HG02642 (cell line): ENCODE results near the gene SUPT20H.
"Not testable (repeated sequence)": the region's sequence is repeated elsewhere in the genome, so short reads cannot be mapped to it uniquely, and the experiment has no call there.

Experiments
- ATAC-seq: cut with Tn5 transposase; IDR thresholded peaks from one replicate; pipeline ENCODE4 v1.9.1; 2021; ENCODE audit warnings: mild to moderate bottlenecking; ENCODE audit not compliant: unreplicated experiment, poor library complexity

The SUPT20H gene

GRCh38 chr13:37070145-37070695 lies 10.7 kb upstream of the SUPT20H start:
- ATAC-seq: no peak

- ATAC-seq: no peak
These were observed 10.2 kb upstream of the SUPT20H start for GRCh38 chr13:37069597-37070103.

DNA sequence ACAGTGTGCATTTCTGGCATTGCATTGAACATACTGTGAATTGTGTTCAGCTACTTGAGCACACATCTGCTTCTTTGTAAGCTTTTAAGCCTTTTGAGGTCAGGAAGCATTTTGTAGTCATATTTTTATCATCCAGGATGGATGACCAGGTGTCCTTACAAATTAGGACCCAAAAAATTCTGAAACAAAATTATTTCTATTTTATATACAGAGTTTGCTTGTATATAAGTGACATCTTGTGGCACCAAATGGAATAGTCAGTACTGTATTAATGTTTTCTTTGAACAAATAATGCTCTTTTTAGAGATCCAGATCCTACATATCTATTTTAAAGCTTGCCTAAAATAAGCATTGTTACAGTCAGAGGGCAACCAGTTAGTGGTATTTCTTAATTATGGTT lies 9.5 kb upstream of the SUPT20H start:
- no peak for ATAC-seq

- ATAC-seq: peak; percentile 52
These were observed 8.4 kb upstream of the SUPT20H start for GRCh38 chr13:37067874-37068273.

DNA sequence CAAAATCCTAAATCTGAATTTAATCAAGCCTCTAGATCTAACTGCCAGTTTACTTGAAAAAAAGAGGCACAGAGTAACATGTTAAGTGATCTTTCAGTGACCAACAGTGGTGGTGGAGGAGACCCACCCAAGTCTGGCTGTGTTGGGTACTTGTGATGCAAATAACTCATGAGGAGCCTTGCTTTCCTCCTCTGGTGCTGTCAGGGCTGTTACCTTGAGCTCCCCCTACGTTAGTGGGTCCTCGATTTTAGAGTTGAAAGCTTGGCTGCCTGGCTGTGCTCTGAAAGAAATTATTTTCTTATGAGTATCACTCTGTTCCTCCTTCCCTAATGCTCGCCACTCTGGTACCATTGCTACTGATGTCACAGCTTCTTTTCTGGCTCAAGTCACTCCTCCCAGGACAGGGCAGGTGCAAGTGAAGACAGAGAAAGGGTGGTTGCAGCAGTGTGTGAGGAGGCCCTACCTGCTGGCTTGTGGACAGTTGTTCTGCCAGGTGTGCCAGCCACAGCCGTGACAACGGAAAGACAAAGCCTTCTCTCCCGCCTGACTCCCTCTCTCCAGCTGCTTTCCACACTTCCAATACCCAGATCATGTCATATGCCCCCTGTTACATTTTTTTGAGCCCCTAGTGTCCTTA lies 6.5 kb upstream of the SUPT20H start:
- ATAC-seq: no peak

DNA sequence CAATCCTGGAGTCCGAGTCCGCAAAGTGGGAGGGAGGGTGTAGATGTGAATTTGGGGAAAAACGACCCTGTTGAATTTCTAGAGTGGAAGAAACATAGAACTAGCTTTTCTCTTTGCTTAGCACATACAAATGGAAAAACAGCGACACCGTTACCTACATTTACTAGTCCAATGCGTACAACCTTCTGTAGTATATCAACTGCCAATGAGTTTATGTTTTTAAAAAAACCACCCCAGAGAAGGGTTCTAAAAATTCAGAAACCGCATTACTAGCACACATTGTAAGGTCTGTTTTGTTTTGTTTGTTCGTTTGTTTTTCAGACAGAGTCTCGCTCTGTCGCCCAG lies 332 bp upstream of the SUPT20H start:
- no peak for ATAC-seq

DNA sequence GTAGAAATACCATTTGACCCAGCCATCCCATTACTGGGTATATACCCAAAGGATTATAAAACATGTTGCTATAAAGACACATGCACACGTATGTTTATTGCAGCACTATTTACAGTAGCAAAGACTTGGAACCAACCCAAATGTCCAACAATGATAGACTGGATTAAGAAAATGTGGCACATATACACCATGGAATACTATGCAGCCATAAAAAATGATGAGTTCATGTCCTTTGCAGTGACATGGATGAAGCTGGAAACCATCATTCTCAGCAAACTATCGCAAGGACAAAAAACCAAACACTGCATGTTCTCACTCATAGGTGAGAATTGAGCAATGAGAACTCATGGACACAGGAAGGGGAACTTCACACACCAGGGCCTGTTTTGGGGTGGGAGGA lies 3.3 kb downstream of the SUPT20H start:
- ATAC-seq: not testable (repeated sequence)

DNA sequence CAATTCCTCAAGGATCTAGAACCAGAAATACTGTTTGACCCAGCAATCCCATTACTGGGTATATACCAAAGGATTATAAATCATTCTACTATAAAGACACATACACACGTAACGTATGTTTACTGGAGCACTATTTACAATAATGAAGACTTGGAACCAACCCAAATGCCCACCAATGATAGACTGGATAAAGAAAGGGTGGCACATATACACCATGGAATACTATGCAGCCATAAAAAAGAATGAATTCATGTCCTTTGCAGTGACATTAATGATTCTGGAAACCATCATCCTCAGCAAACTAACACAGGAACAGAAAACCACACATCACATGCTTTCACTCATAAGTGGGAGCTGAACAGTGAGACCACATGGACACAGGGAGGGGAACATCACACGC lies 6.4 kb downstream of the SUPT20H start:
- ATAC-seq: not testable (repeated sequence)

GRCh38 chr13:37049810-37050209 lies 9.7 kb downstream of the SUPT20H start:
- ATAC-seq: no peak

GRCh38 chr13:37047846-37048245 lies 11.6 kb downstream of the SUPT20H start:
- ATAC-seq: no peak

- no peak for ATAC-seq
These were observed 12.5 kb downstream of the SUPT20H start for GRCh38 chr13:37047032-37047431.

- ATAC-seq: no peak
These were observed 13.4 kb downstream of the SUPT20H start for GRCh38 chr13:37046062-37046461.

- ATAC-seq: no peak
These were observed 18.7 kb downstream of the SUPT20H start for GRCh38 chr13:37040789-37041188.

DNA sequence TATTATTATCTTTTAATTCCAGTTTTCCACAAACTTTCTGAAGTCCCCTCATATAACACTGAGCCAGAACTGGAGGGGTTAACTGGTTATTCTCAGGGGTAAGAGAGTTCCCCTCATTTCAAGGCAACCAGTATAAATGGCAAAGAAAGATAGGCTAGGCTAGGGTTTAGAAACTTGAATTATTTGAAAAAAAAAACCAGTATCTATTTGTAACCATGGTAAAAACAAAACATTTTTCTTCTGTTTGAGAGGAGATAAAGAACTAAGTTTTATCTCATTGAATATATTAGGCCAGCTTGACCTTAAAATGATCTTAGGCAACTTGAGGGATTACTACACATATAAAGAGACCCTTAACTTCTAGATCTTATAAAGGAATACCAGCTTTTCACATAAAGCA lies 19.6 kb downstream of the SUPT20H start:
- no peak for ATAC-seq

DNA sequence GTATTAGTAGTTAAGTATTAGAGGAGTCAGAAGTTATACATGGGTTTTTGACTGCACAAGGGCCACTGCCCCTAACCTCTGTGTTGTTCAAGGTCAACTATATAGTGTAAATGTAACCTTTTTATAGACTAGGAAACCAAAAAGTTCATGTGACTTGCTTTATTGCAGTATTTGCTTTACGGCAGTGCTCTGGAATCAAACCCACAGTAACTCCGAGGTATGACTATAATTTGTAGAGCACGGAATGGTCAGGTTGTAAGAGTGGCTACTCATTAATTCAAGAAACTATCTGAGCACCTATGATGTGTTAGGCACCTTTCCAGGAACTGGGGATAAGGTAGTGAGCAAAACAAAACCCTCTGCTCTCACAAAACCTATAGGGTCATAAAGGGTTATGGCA lies 22.2 kb downstream of the SUPT20H start:
- no peak for ATAC-seq

- ATAC-seq: no peak
These were observed 29.9 kb downstream of the SUPT20H start for GRCh38 chr13:37029617-37030016.

- ATAC-seq: no peak
These were observed 31.8 kb downstream of the SUPT20H start for GRCh38 chr13:37027639-37028038.

DNA sequence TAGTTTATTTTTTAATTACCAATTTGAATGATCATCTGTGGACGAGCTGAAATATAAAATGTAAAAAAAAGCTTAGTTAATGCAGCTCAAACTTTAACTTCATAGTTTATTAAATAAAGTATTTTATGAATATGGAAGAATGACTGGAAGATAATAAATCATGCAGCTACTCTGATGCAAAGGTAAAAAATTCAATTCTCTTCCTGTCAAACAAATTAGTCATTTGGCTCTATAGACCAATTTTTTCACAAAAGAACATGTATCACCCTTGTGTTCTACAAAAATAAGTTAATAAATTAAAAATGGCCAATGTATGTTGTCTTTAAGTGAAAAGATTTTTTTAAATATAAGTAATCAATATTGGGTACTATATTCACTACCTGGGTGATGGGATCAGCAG lies 32.7 kb downstream of the SUPT20H start:
- ATAC-seq: no peak

- ATAC-seq: no peak
These were observed 35.6 kb downstream of the SUPT20H start for GRCh38 chr13:37023871-37024270.

GRCh38 chr13:37014609-37015008 lies 44.9 kb downstream of the SUPT20H start:
- ATAC-seq: no peak

GRCh38 chr13:37011788-37012187 lies 47.7 kb downstream of the SUPT20H start:
- ATAC-seq: no peak

- no peak for ATAC-seq
These were observed 48.5 kb downstream of the SUPT20H start for GRCh38 chr13:37011002-37011401.
